ENCODE results near the gene ITGA6. TPM values are rescaled to one million over a fixed set of nuclear protein-coding genes. Genes with fewer than 3 reads are reported as not detected.

ITGA6 gene
- total RNA-seq, 4 donors from 2014 or later: 22.5 to 40.6 (median 29.2) TPM

DNA sequence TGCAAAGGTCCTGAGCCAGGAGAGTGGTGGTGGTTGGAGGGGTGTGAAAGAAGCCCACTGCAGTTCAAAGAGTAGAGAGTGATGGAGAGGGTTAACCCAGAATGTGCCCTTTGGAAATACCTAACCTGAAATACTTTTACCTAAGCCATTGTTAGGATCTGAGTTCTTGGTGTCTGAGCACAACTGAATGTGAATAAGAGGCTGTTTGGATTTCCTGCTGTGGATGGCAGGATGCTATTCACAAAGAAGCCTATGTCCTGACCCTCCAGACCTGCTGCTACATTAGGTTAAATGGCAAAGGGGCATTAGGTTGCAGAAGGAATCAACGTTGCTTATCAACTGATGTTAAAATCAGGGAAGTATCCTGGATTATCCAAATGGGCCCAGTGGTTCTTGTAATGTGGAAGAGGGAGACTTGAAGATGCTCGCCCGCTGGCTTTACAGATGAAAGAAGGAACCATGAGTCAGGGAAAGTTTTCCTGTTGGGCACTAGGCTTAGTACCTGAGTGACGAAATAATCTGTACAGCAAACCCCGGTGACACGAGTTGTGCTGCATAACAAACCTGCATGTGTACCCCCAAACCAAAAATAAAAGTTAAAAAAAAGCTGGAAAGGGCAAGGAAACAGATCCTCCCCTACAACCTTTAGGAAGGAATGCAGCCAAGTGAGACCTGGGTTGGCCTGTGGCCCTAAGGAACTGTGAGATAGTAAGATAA is 27.2 kb downstream of the ITGA6 start:
- ATAC-seq: no peak
- no peak overlapping the region for H3K4me3 ChIP-seq
- DNase-seq: no peak
- in situ Hi-C loops (cut with MboI; ENCODE audit: low sequenced_read_pairs in 4 of 4) (loop anchor here in 1 of 4 donors (5.0 kb wide), 1 partner anchor 272 kb away; no protein-coding TSS in a partner anchor), intact Hi-C loops (cut with DNase I; ENCODE audit: low total_unique reads) (no loop called here)
- peak overlapping the region in 1 of 4 donors; percentile 52 for H3K27ac ChIP-seq
- H3K27me3 ChIP-seq: no peaks in the 10 kb centered on the region
- TF ChIP-seq POLR2A (IDR thresholded peaks at IDR 0.05): no peak
- TF ChIP-seq, protein P1, sequence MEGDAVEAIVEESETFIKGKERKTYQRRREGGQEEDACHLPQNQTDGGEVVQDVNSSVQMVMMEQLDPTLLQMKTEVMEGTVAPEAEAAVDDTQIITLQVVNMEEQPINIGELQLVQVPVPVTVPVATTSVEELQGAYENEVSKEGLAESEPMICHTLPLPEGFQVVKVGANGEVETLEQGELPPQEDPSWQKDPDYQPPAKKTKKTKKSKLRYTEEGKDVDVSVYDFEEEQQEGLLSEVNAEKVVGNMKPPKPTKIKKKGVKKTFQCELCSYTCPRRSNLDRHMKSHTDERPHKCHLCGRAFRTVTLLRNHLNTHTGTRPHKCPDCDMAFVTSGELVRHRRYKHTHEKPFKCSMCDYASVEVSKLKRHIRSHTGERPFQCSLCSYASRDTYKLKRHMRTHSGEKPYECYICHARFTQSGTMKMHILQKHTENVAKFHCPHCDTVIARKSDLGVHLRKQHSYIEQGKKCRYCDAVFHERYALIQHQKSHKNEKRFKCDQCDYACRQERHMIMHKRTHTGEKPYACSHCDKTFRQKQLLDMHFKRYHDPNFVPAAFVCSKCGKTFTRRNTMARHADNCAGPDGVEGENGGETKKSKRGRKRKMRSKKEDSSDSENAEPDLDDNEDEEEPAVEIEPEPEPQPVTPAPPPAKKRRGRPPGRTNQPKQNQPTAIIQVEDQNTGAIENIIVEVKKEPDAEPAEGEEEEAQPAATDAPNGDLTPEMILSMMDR (IDR thresholded peaks at IDR 0.05 in 4 of 5, conservative IDR thresholded peaks at IDR 0.05 in 1 of 5): no peak
- no peaks in the 10 kb centered on the region for H3K9me3 ChIP-seq
- H3K36me3 ChIP-seq: no peaks in the 10 kb centered on the region
- peaks cover 8 to 34% of the 10 kb centered on the region in 2 donors for H3K4me1 ChIP-seq

DNA sequence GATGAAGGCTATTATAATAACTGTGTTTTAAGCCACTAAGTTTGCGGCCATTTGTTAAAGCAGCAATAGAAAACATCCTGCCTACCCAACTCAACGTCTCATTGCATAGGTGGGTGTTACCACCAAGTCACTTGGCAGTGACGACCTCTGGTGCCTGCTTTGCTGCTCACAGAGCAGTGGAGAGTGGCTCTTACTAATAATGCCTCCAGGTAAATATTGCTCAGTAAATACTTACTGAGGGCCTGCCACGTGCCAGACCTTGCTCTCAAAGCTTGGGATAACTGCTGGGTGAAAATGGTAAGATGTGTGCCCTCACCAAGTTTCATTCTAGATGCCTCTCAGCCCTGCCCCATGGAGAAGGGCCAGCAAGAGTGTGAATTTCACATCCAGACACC is 27.7 kb downstream of the ITGA6 start:
- Histone ChIP-seq H3K4me1 (peaks cover 8 to 40% of the 10 kb centered on the region in 2 donors), H3K36me3 (no peaks in the 10 kb centered on the region), H3K9me3 (no peaks in the 10 kb centered on the region), H3K27me3 (no peaks in the 10 kb centered on the region), H3K4me3 (no peak overlapping the region), H3K27ac (peak overlapping the region in 2 of 4 donors; percentile 31 to 52)
- intact Hi-C loops (cut with DNase I; ENCODE audit: low total_unique reads) (no loop called here), in situ Hi-C loops (cut with MboI; ENCODE audit: low sequenced_read_pairs in 4 of 4) (loop anchor here in 1 of 4 donors (5.0 kb wide), 1 partner anchor 273 kb away; no protein-coding TSS in a partner anchor)
- ATAC-seq: no peak
- TF ChIP-seq POLR2A (IDR thresholded peaks at IDR 0.05): no peak
- TF ChIP-seq, protein P1 (IDR thresholded peaks at IDR 0.05 in 4 of 5, conservative IDR thresholded peaks at IDR 0.05 in 1 of 5): no peak
- DNase-seq: no peak

DNA sequence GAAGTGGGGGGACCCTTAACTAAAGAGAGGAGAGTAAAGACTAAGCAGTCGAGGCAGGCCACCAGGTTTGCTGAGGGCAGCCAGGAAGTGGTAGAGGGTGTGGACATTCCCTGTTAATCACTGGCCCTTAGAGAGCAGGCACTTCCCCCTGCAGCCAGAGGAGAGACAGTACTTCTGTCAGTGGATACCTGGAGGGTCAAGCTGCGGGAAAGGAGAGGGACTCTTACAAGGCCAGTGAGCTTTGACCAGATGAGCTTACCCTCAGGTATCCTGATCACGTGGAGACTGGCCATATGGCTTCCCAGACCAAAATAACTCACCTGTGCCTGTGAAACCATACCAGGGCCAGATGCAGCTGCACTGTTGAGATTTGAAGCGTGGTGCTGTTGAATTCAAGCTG is 28.6 kb downstream of the ITGA6 start:
- no peaks in the 10 kb centered on the region for H3K36me3 ChIP-seq
- no peaks in the 10 kb centered on the region for H3K27me3 ChIP-seq
- DNase-seq (no peak), ATAC-seq (no peak)
- peaks cover 8 to 40% of the 10 kb centered on the region in 2 donors for H3K4me1 ChIP-seq
- H3K4me3 ChIP-seq: no peak overlapping the region
- in situ Hi-C loops (cut with MboI; ENCODE audit: low sequenced_read_pairs in 4 of 4): loop anchor here in 1 of 4 donors (5.0 kb wide), 1 partner anchor 274 kb away; no protein-coding TSS in a partner anchor
- intact Hi-C loops (cut with DNase I; ENCODE audit: low total_unique reads): no loop called here
- no peak for TF ChIP-seq POLR2A (IDR thresholded peaks at IDR 0.05)
- TF ChIP-seq, protein P1 (IDR thresholded peaks at IDR 0.05 in 4 of 5, conservative IDR thresholded peaks at IDR 0.05 in 1 of 5): no peak
- no peaks in the 10 kb centered on the region for H3K9me3 ChIP-seq
- H3K27ac ChIP-seq: peak overlapping the region in 3 of 4 donors; percentile 9 to 52 (median 31)

DNA sequence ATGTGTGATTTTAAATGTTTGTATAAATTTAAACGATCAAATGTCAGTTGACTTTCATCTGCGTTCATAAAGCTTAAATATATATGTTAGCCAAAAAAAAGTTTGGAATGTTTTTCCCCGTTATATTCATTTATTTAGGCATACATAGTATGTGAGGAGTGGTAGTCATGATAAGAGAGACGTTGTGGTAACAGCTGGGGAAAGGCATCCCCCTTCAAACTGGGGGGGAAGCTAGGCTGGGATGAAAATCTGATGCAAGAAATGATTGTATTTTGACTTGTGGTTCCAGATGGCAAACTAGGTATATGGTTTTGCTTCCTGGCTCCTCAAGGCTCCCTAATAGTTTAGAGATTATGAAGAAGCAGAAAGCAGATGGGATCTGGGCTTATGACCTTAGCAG is 30.1 kb downstream of the ITGA6 start:
- TF ChIP-seq, protein P1 (IDR thresholded peaks at IDR 0.05 in 4 of 5, conservative IDR thresholded peaks at IDR 0.05 in 1 of 5): no peak
- TF ChIP-seq POLR2A (IDR thresholded peaks at IDR 0.05): no peak
- Histone ChIP-seq H3K27me3 (no peaks in the 10 kb centered on the region), H3K9me3 (no peaks in the 10 kb centered on the region), H3K4me3 (no peak overlapping the region), H3K27ac (no peak overlapping the region), H3K4me1 (peaks cover 8 to 34% of the 10 kb centered on the region in 2 donors), H3K36me3 (no peaks in the 10 kb centered on the region)
- in situ Hi-C loops (cut with MboI; ENCODE audit: low sequenced_read_pairs in 4 of 4) (loop anchor here in 1 of 4 donors (5.0 kb wide), 1 partner anchor 275 kb away; no protein-coding TSS in a partner anchor), intact Hi-C loops (cut with DNase I; ENCODE audit: low total_unique reads) (no loop called here)
- ATAC-seq: no peak
- DNase-seq: no peak

All from gastrocnemius medialis (tissue), 4 donors.